Tongue (tissue), 2 donors: ENCODE measurements around the gene ZNF574. TPM values are rescaled to one million over a fixed set of nuclear protein-coding genes. Genes with fewer than 3 reads are reported as not detected.
"Not testable (repeated sequence)": the region's sequence is repeated elsewhere in the genome, so short reads cannot be mapped to it uniquely, and the experiment has no call there.

Experiments
- DNase-seq: peaks from one replicate; pipeline ENCODE4 v3.0.0-alpha.2; 2015
- total RNA-seq: library from RNA; depleted of rRNA; stranded (reverse); fragments of >200 nt; gene quantifications from one replicate; pipeline ENCODE4 v1.2.3, GENCODE V29; 2014

Gene ZNF574
- 14.5 TPM for total RNA-seq

GRCh38 chr19:42075616-42076379 lies at the start of gene ZNF574:
Gene ZNF574, plus strand, starts transcription at chr19:42076166. Its CDS starts 2,441 bp downstream, at chr19:42078607.
- peak; percentile 100 for DNase-seq

- no peak for DNase-seq
Measured at GRCh38 chr19:42028304-42029216, 47.4 kb upstream of the ZNF574 start.

GRCh38 chr19:42030645-42031440 lies 45.1 kb upstream of the ZNF574 start:
- DNase-seq, result peak; percentile 82

DNA sequence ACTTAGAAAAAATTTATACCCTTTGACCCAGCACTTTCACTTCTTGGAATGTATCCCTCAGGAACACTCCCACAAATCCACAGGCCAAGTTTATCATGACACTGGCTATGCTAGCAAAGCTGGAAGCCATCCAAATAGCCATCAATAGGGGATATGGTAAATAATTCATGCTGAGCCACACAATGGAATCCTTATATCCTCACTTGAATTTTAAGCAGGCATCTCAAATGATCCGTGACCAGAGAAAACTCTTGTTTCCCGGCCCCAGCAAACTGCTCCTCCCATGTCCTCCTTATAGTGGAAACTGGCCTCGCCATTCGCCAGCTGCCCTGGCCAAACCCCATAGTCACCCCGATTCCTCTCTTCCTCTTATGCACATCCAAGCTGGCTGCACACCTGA lies 43.5 kb upstream of the ZNF574 start:
- peak; percentile 94 for DNase-seq

DNA sequence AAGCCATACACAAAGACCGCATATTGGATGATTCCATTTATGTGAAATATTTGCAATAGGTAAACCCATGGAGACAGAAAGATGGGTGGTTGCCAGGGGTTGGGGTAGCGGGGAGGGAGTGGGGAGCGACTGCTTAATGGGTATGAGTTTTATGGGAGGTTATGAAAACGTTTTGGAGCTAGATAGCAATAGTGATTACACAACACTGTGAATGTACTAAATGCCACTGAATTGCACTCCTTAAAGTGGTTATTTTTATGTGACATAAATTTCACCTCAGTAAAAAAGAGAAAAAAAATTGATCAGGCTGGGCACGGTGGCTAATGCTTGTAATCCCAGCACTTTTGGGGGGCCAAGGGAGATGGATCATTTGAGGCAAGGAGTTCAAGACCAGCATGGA lies 42.6 kb upstream of the ZNF574 start:
- no peak for DNase-seq

GRCh38 chr19:42034640-42035391 lies 41.1 kb upstream of the ZNF574 start:
- DNase-seq, result peak; percentile 84

GRCh38 chr19:42037649-42038048 lies 38.3 kb upstream of the ZNF574 start:
- DNase-seq, result no peak

GRCh38 chr19:42038666-42039065 lies 37.3 kb upstream of the ZNF574 start:
- DNase-seq, result peak; percentile 79

DNA sequence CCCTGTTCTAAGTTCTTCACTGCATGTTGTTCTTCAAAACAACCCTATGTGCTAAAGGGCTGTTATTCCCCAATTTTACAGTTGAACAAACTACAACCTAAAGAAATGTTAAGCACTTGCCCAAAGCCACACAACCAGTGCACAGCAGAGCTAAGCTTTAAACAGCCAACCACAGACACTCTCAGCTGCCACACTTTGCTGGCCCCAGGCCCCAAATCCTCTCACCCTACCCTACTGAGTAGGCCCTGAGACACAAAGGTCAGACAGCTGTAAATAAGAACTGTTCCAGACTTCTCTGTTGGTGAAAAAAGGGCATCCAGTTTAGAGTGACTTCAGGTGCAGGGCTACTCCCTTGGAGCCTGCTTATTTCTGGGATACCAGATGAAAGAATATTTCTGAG lies 35.9 kb upstream of the ZNF574 start:
- DNase-seq, result no peak

GRCh38 chr19:42040491-42040890 lies 35.5 kb upstream of the ZNF574 start:
- not testable (repeated sequence) for DNase-seq

GRCh38 chr19:42042455-42043170 lies 33.4 kb upstream of the ZNF574 start:
- DNase-seq, result no peak

DNA sequence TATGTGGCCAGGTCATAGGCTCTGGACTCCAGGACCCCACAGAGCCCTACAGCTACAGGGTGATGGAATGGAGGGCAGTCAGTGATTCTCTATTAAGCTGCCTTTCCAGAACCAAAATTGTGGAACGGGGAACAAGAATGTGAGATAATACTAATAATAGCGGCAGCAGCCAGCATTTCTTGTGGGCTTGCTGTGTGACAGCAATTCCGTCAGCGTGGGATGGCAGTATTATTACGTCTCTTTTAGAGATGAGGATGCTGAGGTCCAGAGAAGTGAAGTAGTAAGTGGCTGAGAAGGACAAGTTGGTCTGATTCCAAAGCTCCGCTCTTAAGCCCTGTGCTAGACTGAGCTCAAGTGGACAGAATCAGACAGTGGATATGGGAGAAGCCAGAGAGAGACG lies 30.4 kb upstream of the ZNF574 start:
- DNase-seq, result no peak

DNA sequence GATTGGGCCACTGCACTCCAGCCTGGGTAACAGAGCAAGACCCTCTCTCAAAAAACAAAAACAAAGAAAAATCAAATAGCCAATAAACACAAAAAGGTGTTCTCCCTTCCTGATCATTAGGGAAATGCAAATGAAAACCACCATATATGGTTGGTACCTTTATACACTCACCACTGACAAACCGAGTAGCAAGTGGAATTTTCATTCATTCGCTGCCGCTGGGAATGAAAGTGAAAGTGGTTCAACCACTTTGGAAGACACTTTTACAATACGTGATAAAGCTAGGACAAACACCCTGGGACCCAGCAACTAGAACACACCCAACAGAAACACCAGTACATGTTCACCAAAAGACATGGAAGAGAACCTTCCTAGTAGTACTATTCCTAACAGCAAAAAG lies 27.0 kb upstream of the ZNF574 start:
- DNase-seq, result no peak

DNA sequence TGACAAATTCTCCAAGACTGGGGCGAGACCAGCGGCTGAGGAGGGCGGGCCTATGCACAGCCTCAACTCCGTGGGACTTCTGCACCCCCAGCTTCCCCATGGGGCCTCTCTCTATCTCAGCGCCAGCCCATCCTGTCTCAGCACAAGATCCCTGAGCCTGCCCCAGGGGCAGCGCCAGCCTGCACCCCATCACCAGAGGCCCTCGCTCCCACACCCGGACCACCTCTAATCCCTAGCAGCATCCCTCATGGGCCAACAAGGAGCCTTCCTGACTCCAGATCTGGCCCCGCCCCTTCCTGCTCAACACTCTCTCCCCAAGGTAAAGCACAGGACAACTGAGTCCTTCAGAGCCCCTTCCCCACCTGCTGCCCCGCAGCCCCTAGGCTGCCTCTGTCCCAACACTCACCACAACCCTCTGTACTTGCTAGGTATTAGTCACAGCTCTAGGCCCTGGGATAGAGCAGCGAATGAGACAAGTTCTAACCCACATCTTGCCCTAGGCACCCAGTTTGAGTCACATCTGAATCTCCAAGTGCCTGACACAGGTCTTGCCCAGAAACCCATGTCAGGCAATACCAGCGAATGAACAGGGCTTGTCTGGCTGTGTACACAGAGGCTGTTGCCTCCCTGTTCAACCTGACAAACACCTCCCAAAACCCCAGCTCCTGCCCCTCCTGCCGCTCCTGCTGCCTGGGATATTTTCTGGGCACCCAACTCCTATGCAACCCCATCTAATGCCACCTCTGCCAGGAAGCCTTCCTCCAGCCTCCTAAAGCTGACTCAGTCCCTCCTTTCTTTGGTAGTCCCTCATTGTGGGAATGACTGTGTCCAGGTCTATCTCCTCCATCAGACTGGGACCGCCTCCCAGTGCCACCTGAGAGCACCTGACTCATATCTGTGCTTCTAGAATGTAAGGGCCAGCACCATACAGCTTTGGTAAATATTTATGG lies 24.5 kb upstream of the ZNF574 start:
- no peak for DNase-seq

DNA sequence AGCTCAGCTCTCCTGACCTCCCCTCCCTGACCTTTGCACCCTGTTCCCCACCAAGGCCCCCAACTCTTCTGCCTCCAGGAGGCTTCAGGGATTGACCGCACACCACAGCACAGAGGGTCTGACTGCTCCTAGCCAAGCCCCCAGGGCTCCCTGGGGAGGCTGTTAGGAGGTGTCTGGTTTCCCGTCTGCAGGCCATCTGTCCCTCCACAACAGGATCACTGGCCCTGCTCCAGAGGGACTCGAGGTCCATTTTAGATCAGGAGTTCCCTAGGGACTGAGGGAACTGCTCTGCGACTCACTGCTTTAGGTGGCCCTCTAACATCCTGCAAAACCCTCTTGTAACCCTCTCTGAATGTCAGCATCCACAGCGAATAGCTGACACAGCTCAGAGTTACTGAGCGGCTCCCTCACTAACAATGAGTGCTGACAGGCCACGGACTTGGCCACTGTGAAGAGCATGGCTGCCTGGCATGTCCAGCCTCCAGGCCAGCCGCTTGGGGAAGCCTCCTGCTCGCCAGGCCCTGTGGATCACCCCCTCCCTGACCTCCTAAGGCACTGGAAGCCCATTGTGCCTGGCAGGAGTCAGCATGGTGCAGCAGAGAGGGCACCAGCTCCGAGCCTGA lies 23.6 kb upstream of the ZNF574 start:
- DNase-seq, result peak; percentile 49

DNA sequence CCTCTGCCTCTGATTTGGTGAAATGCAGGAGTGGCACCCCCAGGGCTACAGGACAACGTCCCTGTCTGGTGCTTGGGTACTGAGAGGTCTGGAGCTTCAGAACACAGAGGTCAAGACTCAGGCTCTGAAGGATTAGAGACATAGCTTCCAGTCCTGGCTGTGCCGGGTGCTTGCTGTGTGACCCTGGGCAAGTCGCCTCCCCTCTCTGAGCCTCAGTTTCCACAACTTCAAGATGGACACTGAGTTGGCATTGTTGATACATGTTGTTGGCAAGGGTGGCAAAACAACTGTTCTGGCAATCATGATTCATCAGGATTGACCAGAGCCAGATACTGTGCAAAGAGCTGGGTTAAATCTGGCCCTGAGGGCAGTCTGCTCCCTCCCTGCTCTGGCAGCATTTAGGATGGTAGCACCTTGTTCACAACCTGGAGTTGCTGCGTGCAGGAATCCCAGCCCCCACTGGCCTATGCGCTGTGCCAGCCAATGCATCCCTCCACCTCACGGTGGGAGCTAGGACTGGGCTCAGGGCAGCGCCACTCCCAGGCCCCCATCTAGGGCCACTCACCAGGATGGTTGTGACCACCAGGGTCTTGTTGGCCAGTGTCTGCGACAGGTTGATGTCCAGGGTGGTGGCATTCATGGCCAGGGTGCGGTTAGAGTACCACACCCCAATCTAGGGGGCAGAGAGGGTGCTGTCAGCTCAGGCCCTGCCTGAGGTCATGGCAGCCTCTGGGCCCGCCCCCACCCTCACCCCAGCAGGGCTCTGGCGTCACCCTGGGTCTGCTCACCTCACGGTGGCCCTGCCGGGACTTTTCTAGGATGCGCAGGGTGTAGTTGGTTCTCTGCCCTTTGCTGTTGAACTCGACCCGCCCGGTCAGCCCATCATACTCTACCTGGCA lies 22.7 kb upstream of the ZNF574 start:
- no peak for DNase-seq

DNA sequence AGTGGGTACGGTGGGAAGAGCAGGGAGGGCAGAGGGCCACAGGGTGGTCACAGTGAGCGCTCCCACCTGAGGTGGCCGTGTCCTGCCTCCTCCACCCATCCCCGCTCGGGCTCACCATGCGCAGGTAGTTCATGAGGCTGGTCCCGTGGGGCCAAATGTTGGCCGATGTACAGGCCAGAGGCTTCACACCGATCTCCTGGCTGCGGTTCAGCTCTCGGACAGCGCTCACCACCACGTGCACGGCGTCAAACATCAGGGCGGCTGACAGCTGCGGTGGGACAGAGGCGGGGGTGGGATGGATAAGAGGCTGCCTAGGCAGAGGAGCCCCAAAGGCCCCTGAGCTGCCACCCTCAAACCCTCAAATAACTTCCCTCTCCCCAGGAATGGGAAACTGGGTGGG lies 21.8 kb upstream of the ZNF574 start:
- DNase-seq, result no peak

GRCh38 chr19:42057846-42058245 lies 18.1 kb upstream of the ZNF574 start:
- DNase-seq, result no peak
